ENCODE measurements around the gene AGBL3.
A peak's percentile ranks its signal among the peaks of the same experiment; 100 is the strongest.

Gene AGBL3

DNA sequence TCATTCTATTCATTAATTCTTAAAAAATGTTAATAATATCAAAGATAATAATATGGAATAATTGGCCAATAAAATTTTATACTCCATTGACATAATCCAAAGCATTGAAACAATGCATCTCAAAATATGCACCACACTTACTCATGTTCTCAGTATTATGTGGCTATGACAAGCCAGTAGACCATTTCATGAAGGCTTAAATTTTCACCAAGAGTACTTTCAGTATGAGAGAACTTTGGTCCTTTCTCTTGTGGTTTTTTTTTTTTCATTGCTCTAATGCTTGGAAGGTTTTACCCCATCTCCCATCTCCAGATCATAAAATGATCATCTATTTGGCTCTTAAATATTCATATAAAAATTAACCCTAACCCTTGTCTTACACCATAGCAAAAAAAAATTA is 116.1 kb downstream of the AGBL3 start:
- Histone ChIP-seq H2BK120ac (ENCODE audit: low read depth, low read length) (no peak overlapping the region), H2BK12ac (ENCODE audit: low read length in 2 of 2) (no peak overlapping the region), H3K4me1 (ENCODE audit: control insufficient read depth, insufficient read depth, low read depth, low read length) (no peaks in the 10 kb centered on the region), H3K23ac (ENCODE audit: low read length in 2 of 2) (no peak overlapping the region), H3K79me1 (replicated peaks; ENCODE audit: low read length, poor library complexity, severe bottlenecking) (no peaks in the 10 kb centered on the region), H2AK5ac (ENCODE audit: low read length, severe bottlenecking) (no peak overlapping the region), H2AFZ (ENCODE audit: low read depth, low read length) (no peak overlapping the region), H3K9ac (ENCODE audit: low read length) (no peak overlapping the region), H3K14ac (ENCODE audit: low read length in 2 of 2) (no peak overlapping the region), H4K8ac (ENCODE audit: low read length) (no peak overlapping the region), H3K9me3 (ENCODE audit: control insufficient read depth, low read length) (no peaks in the 10 kb centered on the region), H2BK15ac (ENCODE audit: low read depth, poor library complexity, severe bottlenecking) (no peak overlapping the region), H3K27ac (ENCODE audit: low read length, poor library complexity, severe bottlenecking) (no peak overlapping the region), H3K18ac (ENCODE audit: low read depth in 1 of 2, low read length in 2 of 2) (no peak overlapping the region), H3K36me3 (ENCODE audit: control insufficient read depth in 1 of 2, insufficient read depth in 2 of 2, low read depth in 1 of 2, low read length in 2 of 2) (no peaks in the 10 kb centered on the region), H3K27me3 (ENCODE audit: control insufficient read depth in 1 of 2, insufficient read depth in 1 of 2, low read length in 2 of 2) (no peaks in the 10 kb centered on the region), H3K4me2 (ENCODE audit: low read length, poor library complexity, severe bottlenecking) (no peak overlapping the region), H3K4ac (ENCODE audit: low read depth in 1 of 2, low read length in 2 of 2) (no peak overlapping the region), H4K91ac (ENCODE audit: low read length) (no peak overlapping the region), H2BK5ac (ENCODE audit: low read depth, low read length, poor library complexity, severe bottlenecking) (no peak overlapping the region), H3K4me3 (ENCODE audit: insufficient read depth in 1 of 2, low read depth in 1 of 2, low read length in 2 of 2) (no peak overlapping the region)
- no peak for DNase-seq

DNA sequence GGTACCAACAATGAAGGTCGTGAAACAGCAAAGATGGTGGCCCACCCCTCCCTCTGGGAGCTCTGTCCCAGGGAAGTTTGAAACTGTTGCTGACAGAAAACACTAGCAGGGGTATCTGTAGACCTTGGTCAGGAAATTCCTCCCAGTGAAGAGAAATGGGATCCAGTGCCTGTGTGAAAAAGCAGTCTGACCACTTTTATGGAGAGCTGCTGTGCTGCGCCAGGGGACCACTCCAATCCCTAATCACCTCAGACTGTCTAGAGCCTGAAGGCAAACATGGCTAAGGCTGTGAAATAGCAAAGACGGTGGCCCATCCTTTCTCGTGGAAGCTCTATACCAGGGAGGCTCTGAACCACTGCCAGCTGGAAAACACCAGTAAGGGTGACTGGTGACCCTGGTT is 123.3 kb downstream of the AGBL3 start:
- H3K4me1 ChIP-seq (ENCODE audit: control insufficient read depth, insufficient read depth, low read depth, low read length), result no peaks in the 10 kb centered on the region
- no peak overlapping the region for H2AK5ac ChIP-seq (ENCODE audit: low read length, severe bottlenecking)
- no peak overlapping the region for H2BK5ac ChIP-seq (ENCODE audit: low read depth, low read length, poor library complexity, severe bottlenecking)
- no peak overlapping the region for H3K4me2 ChIP-seq (ENCODE audit: low read length, poor library complexity, severe bottlenecking)
- H3K36me3 ChIP-seq (ENCODE audit: control insufficient read depth in 1 of 2, insufficient read depth in 2 of 2, low read depth in 1 of 2, low read length in 2 of 2), result no peaks in the 10 kb centered on the region
- no peak overlapping the region for H3K14ac ChIP-seq (ENCODE audit: low read length in 2 of 2)
- no peak overlapping the region for H4K91ac ChIP-seq (ENCODE audit: low read length)
- no peak overlapping the region for H3K18ac ChIP-seq (ENCODE audit: low read depth in 1 of 2, low read length in 2 of 2)
- H3K4ac ChIP-seq (ENCODE audit: low read depth in 1 of 2, low read length in 2 of 2), result no peak overlapping the region
- no peak overlapping the region for H2BK15ac ChIP-seq (ENCODE audit: low read depth, poor library complexity, severe bottlenecking)
- no peak overlapping the region for H3K4me3 ChIP-seq (ENCODE audit: insufficient read depth in 1 of 2, low read depth in 1 of 2, low read length in 2 of 2)
- no peak overlapping the region for H2BK12ac ChIP-seq (ENCODE audit: low read length in 2 of 2)
- H4K8ac ChIP-seq (ENCODE audit: low read length), result no peak overlapping the region
- no peak overlapping the region for H2BK120ac ChIP-seq (ENCODE audit: low read depth, low read length)
- no peaks in the 10 kb centered on the region for H3K27me3 ChIP-seq (ENCODE audit: control insufficient read depth in 1 of 2, insufficient read depth in 1 of 2, low read length in 2 of 2)
- no peak overlapping the region for H3K27ac ChIP-seq (ENCODE audit: low read length, poor library complexity, severe bottlenecking)
- WGBS, result 84% methylated on average over 4 of the region's 4 CpGs
- no peak overlapping the region for H3K23ac ChIP-seq (ENCODE audit: low read length in 2 of 2)
- H3K79me1 ChIP-seq (replicated peaks; ENCODE audit: low read length, poor library complexity, severe bottlenecking), result no peaks in the 10 kb centered on the region
- DNase-seq, result no peak
- H3K9me3 ChIP-seq (ENCODE audit: control insufficient read depth, low read length), result no peaks in the 10 kb centered on the region
- no peak overlapping the region for H3K9ac ChIP-seq (ENCODE audit: low read length)
- H2AFZ ChIP-seq (ENCODE audit: low read depth, low read length), result no peak overlapping the region

DNA sequence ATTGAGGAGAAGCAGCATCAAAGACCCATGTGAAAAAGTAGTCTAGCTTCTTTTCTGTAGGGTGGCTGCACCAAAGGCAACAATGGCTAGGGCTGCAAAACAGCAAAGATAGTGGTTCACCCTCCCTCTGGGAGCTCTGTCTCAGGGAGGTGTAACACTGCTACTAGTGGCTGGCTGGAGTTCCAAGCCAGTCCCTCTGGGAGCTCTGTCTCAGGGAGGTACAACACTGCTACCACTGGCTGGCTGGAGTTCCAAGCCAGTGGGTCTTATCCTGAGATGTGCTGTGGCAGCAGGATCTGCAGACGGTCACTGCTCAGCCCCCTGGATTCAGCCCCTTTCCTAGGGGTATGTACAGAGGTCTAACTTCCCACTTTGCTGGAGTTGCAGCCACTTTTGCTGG is 123.7 kb downstream of the AGBL3 start:
- Histone ChIP-seq H2AFZ (ENCODE audit: low read depth, low read length) (no peak overlapping the region), H3K4ac (ENCODE audit: low read depth in 1 of 2, low read length in 2 of 2) (no peak overlapping the region), H3K79me1 (replicated peaks; ENCODE audit: low read length, poor library complexity, severe bottlenecking) (no peaks in the 10 kb centered on the region), H3K27ac (ENCODE audit: low read length, poor library complexity, severe bottlenecking) (no peak overlapping the region), H3K36me3 (ENCODE audit: control insufficient read depth in 1 of 2, insufficient read depth in 2 of 2, low read depth in 1 of 2, low read length in 2 of 2) (no peaks in the 10 kb centered on the region), H3K4me3 (ENCODE audit: insufficient read depth in 1 of 2, low read depth in 1 of 2, low read length in 2 of 2) (no peak overlapping the region), H2AK5ac (ENCODE audit: low read length, severe bottlenecking) (no peak overlapping the region), H3K4me1 (ENCODE audit: control insufficient read depth, insufficient read depth, low read depth, low read length) (no peaks in the 10 kb centered on the region), H3K18ac (ENCODE audit: low read depth in 1 of 2, low read length in 2 of 2) (no peak overlapping the region), H3K9ac (ENCODE audit: low read length) (no peak overlapping the region), H4K91ac (ENCODE audit: low read length) (no peak overlapping the region), H3K14ac (ENCODE audit: low read length in 2 of 2) (no peak overlapping the region), H3K9me3 (ENCODE audit: control insufficient read depth, low read length) (no peaks in the 10 kb centered on the region), H2BK5ac (ENCODE audit: low read depth, low read length, poor library complexity, severe bottlenecking) (no peak overlapping the region), H2BK120ac (ENCODE audit: low read depth, low read length) (no peak overlapping the region), H2BK15ac (ENCODE audit: low read depth, poor library complexity, severe bottlenecking) (no peak overlapping the region), H3K23ac (ENCODE audit: low read length in 2 of 2) (peak overlapping the region in 1 of 2 experiments; percentile 31), H3K4me2 (ENCODE audit: low read length, poor library complexity, severe bottlenecking) (no peak overlapping the region), H4K8ac (ENCODE audit: low read length) (no peak overlapping the region), H2BK12ac (ENCODE audit: low read length in 2 of 2) (no peak overlapping the region), H3K27me3 (ENCODE audit: control insufficient read depth in 1 of 2, insufficient read depth in 1 of 2, low read length in 2 of 2) (no peaks in the 10 kb centered on the region)
- no peak for DNase-seq
- 52% methylated on average over 1 of the region's 1 CpG for WGBS

DNA sequence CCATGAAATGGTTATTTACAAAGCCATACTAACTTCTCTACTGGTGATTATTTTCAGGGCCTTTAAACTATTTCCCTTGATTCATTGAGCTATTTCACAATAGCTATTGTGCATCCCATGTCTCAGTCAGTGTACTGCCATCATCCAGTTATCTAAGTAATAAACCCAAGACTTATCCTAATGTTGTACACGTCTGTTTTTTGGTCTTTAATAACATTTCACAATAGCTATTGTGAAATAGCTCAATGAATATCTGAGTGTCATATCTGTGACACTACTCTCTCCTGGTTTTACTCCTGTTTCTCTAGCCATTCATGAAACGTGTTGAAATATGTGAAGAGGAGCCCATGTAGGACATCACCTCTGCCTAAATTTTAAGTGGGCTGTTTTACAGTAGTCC is 125.1 kb downstream of the AGBL3 start:
- Histone ChIP-seq H4K8ac (ENCODE audit: low read length) (no peak overlapping the region), H3K9me3 (ENCODE audit: control insufficient read depth, low read length) (no peaks in the 10 kb centered on the region), H3K4me2 (ENCODE audit: low read length, poor library complexity, severe bottlenecking) (no peak overlapping the region), H3K14ac (ENCODE audit: low read length in 2 of 2) (no peak overlapping the region), H2BK5ac (ENCODE audit: low read depth, low read length, poor library complexity, severe bottlenecking) (no peak overlapping the region), H3K4ac (ENCODE audit: low read depth in 1 of 2, low read length in 2 of 2) (no peak overlapping the region), H3K4me1 (ENCODE audit: control insufficient read depth, insufficient read depth, low read depth, low read length) (no peaks in the 10 kb centered on the region), H2BK120ac (ENCODE audit: low read depth, low read length) (no peak overlapping the region), H3K4me3 (ENCODE audit: insufficient read depth in 1 of 2, low read depth in 1 of 2, low read length in 2 of 2) (no peak overlapping the region), H2BK12ac (ENCODE audit: low read length in 2 of 2) (no peak overlapping the region), H3K79me1 (replicated peaks; ENCODE audit: low read length, poor library complexity, severe bottlenecking) (no peaks in the 10 kb centered on the region), H2AK5ac (ENCODE audit: low read length, severe bottlenecking) (no peak overlapping the region), H2AFZ (ENCODE audit: low read depth, low read length) (no peak overlapping the region), H4K91ac (ENCODE audit: low read length) (no peak overlapping the region), H3K27me3 (ENCODE audit: control insufficient read depth in 1 of 2, insufficient read depth in 1 of 2, low read length in 2 of 2) (no peaks in the 10 kb centered on the region), H3K36me3 (ENCODE audit: control insufficient read depth in 1 of 2, insufficient read depth in 2 of 2, low read depth in 1 of 2, low read length in 2 of 2) (no peaks in the 10 kb centered on the region), H3K27ac (ENCODE audit: low read length, poor library complexity, severe bottlenecking) (no peak overlapping the region), H3K9ac (ENCODE audit: low read length) (no peak overlapping the region), H2BK15ac (ENCODE audit: low read depth, poor library complexity, severe bottlenecking) (no peak overlapping the region), H3K23ac (ENCODE audit: low read length in 2 of 2) (no peak overlapping the region), H3K18ac (ENCODE audit: low read depth in 1 of 2, low read length in 2 of 2) (no peak overlapping the region)
- DNase-seq, result peak; percentile 3
- WGBS, result 80% methylated on average over 1 of the region's 2 CpGs
